Esophagus squamous epithelium (tissue), 4 donors: ENCODE measurements around the gene FOXP1.

Experiments
- POLR2A ChIP-seq, 4 donors: fragments of 450-650 bp; IDR thresholded peaks; one replicate each; pipeline ENCODE4 v1.6.1; 2017; ENCODE audit warnings: antibody characterized with exemption in 4 of 4, mild to moderate bottlenecking in 4 of 4, moderate library complexity in 3 of 4
- TF ChIP-seq, protein P1 (sequence below), 6 experiments: fragments of 450-650 bp in 4 of 6; fragments of 200-600 bp in 2 of 6; sonication (generic) in 2 of 6; IDR thresholded peaks; one replicate each; pipeline ENCODE4 v1.5.1; 2016 to 2019; ENCODE audit warnings: antibody characterized with exemption in 6 of 6, mild to moderate bottlenecking in 4 of 6, moderate library complexity in 4 of 6

DNA sequence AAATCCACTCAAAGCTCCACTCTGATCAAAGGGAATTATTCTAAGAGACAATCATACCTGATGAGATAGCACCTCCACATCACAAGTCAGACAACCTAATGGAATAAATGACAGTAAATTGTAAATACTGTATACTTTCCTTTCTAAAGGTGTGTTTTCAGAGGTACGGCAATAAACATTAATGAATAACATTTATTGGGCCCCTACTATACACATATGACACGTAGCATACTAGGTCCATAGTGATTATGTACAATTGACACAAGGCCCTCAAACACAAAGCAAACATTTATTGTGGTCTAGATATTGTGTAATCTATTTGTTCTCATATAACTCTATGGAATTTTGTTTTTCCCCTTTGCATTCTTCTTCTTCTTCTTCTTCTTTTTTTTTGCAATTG, 429.8 kb downstream of the FOXP1 start:
- TF ChIP-seq, protein P1, sequence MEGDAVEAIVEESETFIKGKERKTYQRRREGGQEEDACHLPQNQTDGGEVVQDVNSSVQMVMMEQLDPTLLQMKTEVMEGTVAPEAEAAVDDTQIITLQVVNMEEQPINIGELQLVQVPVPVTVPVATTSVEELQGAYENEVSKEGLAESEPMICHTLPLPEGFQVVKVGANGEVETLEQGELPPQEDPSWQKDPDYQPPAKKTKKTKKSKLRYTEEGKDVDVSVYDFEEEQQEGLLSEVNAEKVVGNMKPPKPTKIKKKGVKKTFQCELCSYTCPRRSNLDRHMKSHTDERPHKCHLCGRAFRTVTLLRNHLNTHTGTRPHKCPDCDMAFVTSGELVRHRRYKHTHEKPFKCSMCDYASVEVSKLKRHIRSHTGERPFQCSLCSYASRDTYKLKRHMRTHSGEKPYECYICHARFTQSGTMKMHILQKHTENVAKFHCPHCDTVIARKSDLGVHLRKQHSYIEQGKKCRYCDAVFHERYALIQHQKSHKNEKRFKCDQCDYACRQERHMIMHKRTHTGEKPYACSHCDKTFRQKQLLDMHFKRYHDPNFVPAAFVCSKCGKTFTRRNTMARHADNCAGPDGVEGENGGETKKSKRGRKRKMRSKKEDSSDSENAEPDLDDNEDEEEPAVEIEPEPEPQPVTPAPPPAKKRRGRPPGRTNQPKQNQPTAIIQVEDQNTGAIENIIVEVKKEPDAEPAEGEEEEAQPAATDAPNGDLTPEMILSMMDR (IDR thresholded peaks at IDR 0.05) = no peak
- TF ChIP-seq POLR2A (IDR thresholded peaks at IDR 0.05) = no peak
